Measurements from ENCODE around the gene E2F6. TPM values are rescaled to one million over a fixed set of nuclear protein-coding genes. Genes with fewer than 3 reads are reported as not detected.

Gene E2F6
- total RNA-seq, 1 donor from 2014 or later: 19.4 TPM

GRCh38 chr2:11427224-11427623 lies 38.7 kb downstream of the E2F6 start:
- no peaks in the 10 kb centered on the region for H3K27me3 Mint-ChIP-seq
- no peak for DNase-seq (ENCODE audit: extremely low spot score, unreplicated experiment)
- no peaks in the 10 kb centered on the region for H3K4me1 Mint-ChIP-seq (ENCODE audit: unreplicated experiment)
- H3K4me3 Mint-ChIP-seq: no peak overlapping the region
- no peak for TF ChIP-seq CTCF (conservative IDR thresholded peaks at IDR 0.05)
- peaks cover 3% of the 10 kb centered on the region for H3K36me3 Mint-ChIP-seq
- H3K9me3 Mint-ChIP-seq: no peaks in the 10 kb centered on the region
- no peak overlapping the region for H3K27ac Mint-ChIP-seq

- TF ChIP-seq CTCF (conservative IDR thresholded peaks at IDR 0.05): no peak
- peaks cover 6% of the 10 kb centered on the region for H3K9me3 Mint-ChIP-seq
- H3K36me3 Mint-ChIP-seq: no peaks in the 10 kb centered on the region
- no peak overlapping the region for H3K4me3 Mint-ChIP-seq
- H3K4me1 Mint-ChIP-seq (ENCODE audit: unreplicated experiment): peaks cover 5% of the 10 kb centered on the region
- no peak for DNase-seq (ENCODE audit: extremely low spot score, unreplicated experiment)
- H3K27me3 Mint-ChIP-seq: no peaks in the 10 kb centered on the region
- H3K27ac Mint-ChIP-seq: no peak overlapping the region
These were observed 43.0 kb downstream of the E2F6 start for GRCh38 chr2:11422901-11423435.

GRCh38 chr2:11422491-11422865 lies 43.5 kb downstream of the E2F6 start:
- Mint-ChIP-seq H3K4me3 (no peak overlapping the region), H3K27ac (no peak overlapping the region), H3K36me3 (no peaks in the 10 kb centered on the region), H3K4me1 (ENCODE audit: unreplicated experiment) (peaks cover 5% of the 10 kb centered on the region), H3K9me3 (peaks cover 7% of the 10 kb centered on the region), H3K27me3 (no peaks in the 10 kb centered on the region)
- no peak for DNase-seq (ENCODE audit: extremely low spot score, unreplicated experiment)
- no peak for TF ChIP-seq CTCF (conservative IDR thresholded peaks at IDR 0.05)

GRCh38 chr2:11421863-11422490 lies 44.0 kb downstream of the E2F6 start:
- DNase-seq (ENCODE audit: extremely low spot score, unreplicated experiment): no peak
- H3K4me3 Mint-ChIP-seq: no peak overlapping the region
- no peak overlapping the region for H3K27ac Mint-ChIP-seq
- peaks cover 5% of the 10 kb centered on the region for H3K4me1 Mint-ChIP-seq (ENCODE audit: unreplicated experiment)
- H3K9me3 Mint-ChIP-seq: peaks cover 7% of the 10 kb centered on the region
- H3K36me3 Mint-ChIP-seq: no peaks in the 10 kb centered on the region
- H3K27me3 Mint-ChIP-seq: no peaks in the 10 kb centered on the region
- no peak for TF ChIP-seq CTCF (conservative IDR thresholded peaks at IDR 0.05)

GRCh38 chr2:11420671-11421070 lies 45.3 kb downstream of the E2F6 start:
- H3K27me3 Mint-ChIP-seq: no peaks in the 10 kb centered on the region
- peaks cover 7% of the 10 kb centered on the region for H3K9me3 Mint-ChIP-seq
- TF ChIP-seq CTCF (conservative IDR thresholded peaks at IDR 0.05): no peak
- no peak overlapping the region for H3K27ac Mint-ChIP-seq
- no peak for DNase-seq (ENCODE audit: extremely low spot score, unreplicated experiment)
- peaks cover 5% of the 10 kb centered on the region for H3K4me1 Mint-ChIP-seq (ENCODE audit: unreplicated experiment)
- no peaks in the 10 kb centered on the region for H3K36me3 Mint-ChIP-seq
- H3K4me3 Mint-ChIP-seq: no peak overlapping the region

Measured in type B pancreatic cell (in vitro differentiated cells).